ENCODE measurements around the gene F13A1.

Gene F13A1

DNA sequence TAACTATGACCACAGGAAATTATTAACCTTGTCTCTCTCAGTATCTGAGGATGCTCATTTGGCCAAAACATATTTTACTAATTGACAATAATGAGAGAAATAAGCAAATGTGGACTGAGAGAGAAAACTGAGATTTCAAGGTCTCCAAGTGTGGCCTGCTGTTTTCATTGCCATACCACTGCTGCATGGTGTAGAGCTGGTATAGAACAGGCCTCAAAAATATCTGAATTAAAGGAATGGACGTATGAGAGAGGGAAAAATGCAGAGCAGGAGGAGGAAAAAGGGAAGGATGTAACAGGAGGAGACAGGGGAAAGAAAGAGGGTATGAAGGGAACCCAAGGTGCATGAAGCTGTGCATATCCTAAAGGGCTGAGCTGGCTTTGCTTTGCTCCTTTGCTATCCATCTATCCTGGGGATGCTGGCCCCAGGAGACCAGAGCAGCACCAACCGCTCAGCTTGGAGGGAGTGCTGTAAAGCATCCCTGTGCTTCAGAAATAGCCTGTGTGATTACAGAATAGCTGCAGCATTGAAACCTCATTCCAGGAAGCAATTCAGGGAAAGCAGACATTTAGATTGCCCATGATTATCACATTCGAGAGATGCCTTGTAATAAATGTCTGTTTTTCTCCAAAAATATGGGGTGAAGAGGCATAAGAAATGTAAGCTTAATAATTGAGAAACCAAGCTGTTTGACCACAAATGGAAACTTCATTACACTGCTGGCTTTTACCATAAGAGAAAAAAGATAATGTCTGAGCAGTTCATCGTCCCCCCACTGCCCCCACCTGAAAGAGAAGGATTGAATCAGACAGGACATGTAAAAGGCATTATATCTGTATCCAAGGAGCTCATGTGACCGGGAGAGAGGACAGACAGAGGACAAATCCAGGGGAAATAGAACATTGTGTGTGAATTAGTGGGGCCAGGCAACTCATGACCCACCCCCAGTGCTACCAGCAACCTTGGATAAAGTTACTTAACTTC is 80.6 kb downstream of the F13A1 start:
- no peak for DNase-seq

DNA sequence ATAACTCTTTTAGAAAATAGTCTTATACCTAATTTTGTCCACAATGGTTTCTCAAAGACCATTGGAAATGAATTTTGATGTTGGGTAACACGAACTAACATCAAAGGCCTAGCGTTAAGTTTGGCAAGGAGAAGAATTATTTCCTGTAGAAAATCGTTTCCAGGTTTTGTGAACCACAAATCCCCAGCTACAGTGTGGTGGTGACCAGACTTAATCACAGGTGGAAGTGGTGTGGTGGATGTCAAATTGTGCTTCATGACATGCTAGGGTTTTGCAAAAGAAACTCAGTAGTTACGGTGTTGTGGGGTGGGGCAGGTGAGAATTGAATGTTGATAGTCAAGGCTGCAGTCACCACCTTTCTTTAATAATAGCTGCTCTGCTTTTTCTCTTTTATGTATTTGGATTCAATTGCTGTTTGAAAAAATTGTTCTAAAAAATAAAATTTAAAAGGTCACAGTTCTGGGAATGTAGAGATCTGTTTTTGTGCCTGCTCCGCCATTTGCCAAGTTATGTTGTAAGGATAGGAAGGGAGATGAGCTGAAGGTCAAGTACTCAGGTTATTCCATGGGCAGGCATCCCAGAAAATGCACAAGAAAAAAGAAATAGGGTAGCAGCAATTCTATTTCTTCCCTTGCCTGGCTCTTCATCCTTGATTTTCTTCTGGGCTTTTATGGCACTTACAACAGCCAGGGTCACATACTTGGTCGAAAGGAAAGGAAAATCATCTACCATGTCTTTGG is 83.6 kb downstream of the F13A1 start:
- no peak for DNase-seq

DNA sequence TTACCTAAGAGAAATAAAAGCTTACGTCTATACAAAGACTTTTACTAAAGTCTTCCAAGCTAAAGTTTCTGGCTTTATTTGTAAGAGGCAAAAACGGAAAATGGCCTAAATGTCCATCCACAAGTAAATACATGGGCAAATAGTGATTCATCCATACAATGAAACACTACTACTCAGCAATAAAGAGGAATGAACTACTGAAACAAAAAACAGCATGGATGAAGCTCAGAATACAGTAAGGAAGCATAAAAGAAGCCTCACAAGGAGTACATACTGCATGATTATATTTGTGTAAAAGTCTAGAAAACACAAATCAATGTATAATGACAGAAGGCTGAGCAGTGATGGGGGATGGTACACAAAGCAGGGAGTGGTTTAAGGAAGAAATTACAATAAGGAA is 84.7 kb downstream of the F13A1 start:
- no peak for DNase-seq

DNA sequence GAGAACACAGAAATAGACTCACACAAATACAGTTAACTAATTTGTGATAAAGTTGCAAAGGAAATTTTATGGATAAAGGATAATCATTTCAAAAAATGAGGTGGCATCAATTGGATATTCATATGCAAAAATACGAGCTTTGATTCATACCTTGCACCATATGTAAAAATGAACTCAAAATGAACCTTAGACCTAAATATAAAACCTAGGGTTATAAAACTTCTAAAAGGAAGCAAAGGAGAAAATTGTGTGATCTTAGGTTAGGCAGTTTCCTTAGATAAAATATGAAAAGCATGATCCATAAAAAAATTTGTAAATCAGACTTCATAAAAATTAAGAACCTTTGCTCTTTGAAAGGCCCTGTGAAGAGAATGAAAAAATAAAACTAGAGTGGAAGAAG is 85.5 kb downstream of the F13A1 start:
- no peak for DNase-seq

DNA sequence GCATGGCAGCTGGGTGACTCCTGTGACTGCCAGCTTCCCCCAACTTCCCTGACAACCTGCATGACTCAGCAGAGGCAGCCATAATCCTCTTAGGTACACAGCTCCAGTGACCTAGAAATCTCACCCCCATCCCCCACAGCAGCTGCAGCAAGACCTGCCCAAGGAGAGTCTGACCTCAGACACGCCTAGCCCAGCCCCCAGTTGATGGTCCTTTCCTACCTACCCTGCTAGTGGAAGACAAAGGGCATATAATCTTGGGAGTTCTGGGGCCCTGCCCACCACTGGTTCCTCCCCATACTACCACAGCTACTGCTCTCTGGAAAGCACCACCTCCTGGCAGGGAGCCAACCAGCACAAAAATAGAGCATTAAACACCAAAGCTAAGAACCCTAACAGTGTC is 90.2 kb downstream of the F13A1 start:
- DNase-seq, result no peak

DNA sequence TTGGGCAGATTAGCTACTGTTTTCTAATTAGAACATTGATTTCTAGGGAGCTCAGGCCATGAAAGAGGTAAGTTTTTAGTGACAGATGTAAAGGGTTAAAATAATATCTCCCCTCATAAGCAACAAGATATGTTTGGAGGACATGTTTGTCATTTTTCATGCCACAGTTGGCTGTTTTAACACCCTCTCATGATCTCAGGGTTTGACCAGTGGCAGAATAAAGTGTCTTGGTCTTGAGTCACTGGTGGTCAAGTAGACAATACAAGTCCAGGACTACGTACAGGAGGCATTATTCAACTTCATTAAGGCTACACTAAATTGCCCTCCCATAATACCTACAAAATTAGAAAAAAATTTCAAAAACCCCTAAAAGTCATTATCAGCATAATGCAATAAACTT is 92.6 kb downstream of the F13A1 start:
- DNase-seq, result no peak

DNA sequence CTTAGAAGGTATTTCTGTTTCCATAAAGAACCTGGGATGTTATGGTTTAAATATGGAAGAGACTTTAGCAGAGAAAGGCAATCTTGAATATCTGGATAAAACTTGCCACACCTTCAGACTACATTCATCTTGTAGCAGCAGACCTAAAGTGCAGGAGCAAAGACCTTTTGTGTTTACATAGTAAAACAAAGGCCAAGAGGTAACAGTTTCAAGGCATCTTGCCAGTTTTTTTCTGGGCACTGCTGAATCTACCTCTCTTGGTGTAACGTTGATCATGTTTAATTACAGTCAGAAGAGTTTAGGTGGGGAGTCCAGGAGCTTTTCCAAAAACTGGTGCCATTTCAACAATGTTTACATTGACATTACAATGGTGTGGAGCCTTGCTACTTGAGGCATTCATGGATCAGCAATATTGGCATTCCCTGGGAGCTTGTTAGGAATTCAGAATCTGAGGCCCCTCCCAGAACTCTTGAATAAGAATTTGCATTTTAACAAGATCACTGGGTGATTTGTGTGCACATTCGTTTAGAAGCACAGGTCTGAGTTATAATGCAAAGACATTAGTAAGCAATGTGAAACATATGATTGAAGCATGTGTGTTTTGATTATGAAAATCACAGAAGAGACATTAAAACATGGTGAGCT is 94.5 kb downstream of the F13A1 start:
- DNase-seq, result no peak

DNA sequence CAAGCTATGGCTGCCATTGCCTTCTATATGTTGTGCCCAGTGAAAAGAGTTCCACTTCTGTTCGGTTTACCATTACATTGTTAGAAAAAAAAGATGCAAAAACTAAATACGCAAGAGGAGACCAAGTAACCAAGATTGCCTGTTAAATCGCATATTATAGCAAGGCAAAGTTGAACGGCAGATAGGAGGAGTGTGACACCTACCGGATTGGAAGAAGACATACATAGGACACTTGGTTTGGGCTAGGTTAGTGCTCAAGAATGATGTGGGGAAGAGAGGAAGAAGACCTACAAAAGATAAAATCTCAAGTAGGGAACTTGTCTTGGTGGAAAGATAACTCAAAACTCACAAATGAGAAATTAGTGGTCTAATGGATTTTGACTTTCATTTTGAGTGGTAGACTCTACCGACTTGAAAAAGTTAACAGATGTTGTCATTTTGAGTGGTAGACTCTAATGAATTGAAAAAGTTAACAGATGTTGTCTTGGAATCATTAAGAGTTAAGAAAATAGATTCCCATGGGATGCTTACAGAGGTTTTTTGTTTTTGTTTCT is 95.5 kb downstream of the F13A1 start:
- no peak for DNase-seq

DNA sequence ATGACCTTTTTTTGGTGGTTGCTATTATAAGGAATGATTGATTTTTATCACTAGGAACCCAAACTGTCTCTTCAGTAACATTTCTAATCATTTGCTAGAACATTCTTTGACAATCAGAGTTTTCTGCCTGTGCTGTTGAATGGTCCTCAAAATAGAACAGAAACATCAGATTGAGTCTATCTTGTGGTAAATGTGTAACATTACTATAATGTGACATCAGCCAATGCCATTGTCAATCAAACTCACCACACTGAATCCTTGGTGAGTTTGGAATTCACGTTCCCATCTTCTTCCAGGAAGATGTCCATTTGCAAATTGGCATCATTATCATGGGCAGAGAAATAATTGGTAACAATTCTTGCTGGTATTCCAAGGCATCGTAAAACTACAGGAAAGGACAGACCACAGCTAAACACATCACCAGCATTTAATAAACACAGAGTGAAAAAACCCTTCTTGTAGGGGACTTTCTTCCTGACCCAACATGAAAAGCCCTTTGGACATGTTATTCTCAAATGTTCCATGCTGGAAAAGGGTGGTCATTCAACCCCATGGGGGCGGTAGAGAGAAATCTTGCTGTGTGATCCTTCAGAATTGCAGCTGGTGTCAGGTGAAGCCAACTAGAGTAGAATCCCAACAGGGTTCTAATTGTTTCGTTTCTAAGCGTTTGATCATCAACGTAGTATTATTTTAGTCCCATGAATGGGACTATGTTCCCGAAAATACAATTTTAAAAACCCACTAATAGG is 98.5 kb downstream of the F13A1 start:
- DNase-seq, result no peak

DNA sequence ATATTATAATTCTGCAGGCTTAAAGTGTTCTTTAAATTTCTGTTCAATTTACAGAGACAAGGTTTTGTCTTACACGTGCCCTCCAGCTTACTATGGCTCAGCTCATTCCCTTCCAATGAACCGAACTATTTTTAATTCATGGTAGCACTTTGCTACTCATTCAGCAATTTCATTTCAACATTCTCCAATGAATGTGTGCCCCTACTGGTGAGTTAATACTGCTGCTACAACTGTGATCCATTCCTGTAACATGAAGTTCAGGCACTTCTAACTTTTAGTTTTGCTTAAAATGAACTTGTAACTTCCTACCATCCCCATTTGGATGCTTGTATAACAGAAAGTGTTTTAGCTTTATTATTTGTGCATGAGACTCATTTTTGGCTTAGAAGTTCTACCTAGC is 99.7 kb downstream of the F13A1 start:
- no peak for DNase-seq

DNA sequence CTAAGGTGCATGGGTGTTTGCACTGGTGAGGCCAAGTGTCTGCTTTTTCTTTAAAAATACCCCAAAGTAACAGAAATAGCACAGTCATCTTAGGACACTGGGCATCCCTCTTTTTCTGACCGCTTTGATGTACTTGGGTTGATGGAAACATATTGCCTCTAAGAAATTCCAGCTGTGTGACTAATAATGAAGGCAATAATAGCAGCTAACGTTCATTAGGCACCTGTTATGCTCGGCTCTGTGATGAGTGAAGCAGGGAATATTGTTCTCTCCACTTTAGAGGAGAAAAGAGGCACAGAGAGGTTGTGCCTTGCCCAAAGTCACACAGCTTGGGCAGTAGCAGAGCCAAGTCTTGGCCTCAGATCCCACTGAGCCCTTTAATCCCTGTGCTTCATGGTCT is 100.7 kb downstream of the F13A1 start:
- no peak for DNase-seq

DNA sequence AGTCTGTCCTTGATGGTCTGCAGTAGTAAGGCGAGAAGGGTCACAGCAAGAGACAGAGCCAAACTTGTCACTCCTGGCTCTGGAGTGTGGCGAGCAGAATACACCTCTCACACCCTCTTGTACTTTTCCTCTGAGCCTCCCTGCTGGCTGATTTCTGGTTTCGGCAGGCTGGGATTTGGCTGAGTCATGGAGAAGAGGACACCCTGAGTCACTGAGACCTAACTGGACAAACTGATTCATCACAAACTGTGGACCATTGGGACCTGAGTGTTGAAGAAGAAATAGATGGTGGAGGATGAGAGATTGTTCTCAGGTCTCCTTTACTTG is 101.7 kb downstream of the F13A1 start:
- DNase-seq, result no peak

DNA sequence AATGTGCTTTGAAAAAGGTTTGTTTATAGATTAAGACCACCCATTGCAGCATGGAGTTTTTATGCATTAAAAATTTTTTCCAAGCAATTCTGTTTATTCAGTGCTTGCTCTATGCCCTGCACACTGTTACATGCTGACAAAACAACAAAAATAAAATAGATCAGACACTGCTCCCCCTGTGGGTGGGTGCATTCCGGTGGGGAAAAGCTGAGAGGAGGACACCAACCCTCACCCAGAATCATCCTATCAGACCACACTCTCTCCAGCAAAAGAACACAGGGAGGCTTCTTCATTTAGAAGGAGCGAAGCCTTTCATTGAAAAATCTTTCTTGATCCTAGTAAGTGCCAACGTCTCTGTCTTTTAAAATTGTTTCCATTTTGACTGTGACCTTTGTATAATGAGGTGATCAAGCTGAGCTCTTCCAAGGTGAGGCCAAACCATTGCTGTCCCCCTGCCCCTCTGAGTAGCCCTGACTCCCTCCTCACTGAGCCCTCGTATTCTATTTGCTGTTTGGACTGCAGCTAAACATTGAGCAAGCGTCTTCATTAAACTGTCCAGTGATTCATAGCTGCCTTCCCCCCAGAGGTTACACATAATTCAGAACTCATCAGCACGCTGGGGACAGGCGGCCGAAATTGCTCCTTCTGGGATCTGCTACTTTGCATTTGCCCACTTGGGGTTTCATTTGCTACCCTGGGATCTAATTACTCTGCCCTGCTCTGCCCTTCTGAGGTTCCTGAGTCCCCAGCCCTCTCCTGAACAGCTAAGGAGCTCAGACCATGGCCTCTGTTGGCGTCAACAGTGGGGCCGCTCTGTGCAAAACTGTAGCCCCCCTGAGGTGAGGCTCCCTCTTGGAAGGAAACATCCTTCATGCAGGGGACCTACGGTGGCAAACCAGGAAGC is 102.4 kb downstream of the F13A1 start:
- no peak for DNase-seq

DNA sequence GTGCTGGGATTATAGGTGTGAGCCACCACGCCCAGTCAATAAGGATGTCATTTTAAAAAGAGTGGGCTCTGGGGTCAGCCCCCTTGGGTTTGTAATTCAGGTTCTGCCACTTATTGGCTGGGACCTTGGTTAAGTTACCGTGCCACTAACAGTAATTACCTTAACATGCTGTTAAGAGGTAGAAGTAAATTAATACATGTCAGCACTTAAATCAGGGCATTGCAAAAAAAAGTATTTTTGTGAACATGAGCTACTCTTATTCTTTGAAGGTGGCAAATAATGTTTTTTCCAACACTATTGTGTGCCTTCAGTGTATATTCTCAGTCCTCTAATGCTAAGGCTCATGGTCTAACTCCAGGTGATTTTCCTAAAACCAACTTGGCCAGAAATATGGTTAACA is 109.5 kb downstream of the F13A1 start:
- DNase-seq, result no peak

DNA sequence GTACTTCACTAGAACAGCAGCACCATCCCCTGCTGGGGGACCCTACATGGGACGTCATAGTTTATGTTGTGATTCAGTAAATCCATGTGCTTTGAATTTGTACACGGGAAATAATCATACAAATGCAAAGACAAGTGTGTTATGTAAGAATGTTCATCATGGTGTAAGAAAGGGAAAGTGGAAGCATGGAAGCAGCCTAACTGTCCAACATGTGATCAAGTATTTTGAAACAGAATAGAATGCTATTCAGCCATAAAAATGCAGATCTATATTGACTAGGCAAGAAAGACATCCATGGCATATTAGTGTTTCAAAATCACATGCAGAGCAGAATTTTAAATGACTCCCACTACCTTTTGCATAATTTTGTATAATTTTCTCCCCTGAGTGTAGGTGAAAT is 117.6 kb downstream of the F13A1 start:
- DNase-seq, result no peak

DNA sequence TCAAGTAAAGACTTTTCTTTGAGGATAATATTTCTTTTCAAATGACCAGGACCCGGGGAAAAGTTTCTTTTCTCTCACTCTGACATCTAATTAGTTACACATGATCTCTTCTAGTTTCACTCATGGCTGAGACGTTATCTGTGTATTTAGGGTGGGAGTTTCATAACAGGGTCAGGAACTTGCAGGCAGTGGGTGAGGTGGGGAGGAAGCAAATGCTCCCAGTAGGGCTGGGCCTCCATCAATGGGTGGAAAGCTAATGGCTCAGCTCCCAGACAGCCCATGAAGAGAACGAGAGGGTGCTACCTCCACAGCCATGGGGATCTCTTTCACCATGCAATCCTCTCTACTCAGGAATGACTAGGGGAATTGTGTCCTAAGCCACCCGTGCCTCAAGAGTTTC is 119.3 kb downstream of the F13A1 start:
- DNase-seq, result no peak

DNA sequence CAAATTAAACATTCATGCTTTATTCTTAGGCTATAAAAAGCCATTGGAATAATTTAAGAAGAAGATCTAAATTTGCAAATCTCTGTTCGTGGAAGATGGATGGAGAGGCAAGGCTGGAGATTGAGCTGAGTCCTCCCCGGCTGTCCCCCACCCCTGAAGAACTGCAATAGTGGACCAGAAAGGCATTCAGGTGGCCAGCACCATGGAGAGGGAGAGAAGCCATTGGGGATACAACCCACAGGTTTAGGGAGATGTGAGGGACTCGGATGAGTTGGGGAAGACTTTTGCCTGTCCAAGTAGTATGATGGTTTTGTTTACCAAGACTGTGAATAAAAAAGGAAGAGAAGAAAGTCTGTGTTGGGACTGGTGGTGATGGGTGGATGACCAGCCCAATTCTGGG is 120.8 kb downstream of the F13A1 start:
- no peak for DNase-seq

DNA sequence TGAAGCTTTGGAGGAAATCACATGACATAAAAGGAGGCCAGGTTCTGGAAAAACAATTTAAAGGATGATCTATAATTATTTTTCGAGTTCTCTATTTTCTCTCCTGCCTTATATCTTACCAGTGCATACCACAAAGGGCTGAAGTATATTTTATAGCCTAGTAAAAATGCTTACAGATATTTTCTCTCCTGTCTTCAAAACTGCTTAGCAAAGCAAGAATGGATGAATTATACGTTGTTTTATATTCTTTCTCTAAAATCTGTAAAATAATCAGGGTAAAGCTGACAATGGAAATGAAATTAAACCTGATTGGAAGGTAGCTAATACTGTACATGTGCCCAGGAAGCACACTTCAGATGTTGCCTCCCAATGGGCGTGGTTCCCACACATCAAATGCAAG is 123.7 kb downstream of the F13A1 start:
- no peak for DNase-seq

DNA sequence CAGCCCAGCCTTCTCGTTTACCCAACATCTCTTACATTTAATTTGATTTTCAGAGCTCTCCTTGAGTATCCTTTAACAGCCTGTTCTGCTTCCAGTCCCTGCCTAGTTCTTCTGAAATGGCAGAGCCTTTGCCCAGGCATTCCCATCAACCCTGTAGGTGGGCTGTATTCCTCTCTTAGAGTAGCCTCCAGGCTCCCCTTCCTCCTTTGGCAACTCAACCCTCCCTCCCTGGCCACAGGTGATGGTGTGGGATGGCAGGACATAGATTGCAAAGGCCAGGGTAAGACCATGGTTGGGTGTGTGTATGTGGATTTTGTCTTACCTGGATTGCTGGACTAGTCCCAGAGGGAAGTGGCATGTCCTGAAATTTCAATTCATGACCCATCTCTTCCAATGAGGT is 125.4 kb downstream of the F13A1 start:
- DNase-seq, result no peak

DNA sequence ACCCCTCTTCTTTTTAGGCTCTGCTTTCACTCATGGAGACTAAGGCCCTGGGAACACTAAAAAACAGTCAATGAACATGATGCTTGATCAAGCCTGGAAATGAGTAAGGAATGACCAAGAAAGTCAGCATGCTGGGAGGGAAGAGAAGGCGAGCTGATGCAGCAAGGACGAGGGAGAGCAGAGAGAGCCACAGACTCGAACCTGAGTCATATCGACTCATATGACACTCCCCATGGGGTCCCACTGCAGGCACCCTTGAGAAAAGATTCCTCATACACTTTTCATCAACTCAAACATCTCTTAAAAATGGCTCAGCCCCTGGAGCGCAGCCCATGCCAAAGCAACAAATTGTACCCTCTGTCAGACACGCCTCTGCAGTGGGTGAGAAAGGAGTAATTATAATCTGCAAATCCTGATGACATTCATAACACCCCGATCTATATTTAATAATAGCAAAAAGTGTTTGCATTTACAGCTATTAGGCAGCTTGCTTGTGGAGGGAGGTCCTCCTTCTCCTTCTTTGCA is 127.2 kb downstream of the F13A1 start:
- no peak for DNase-seq

DNA sequence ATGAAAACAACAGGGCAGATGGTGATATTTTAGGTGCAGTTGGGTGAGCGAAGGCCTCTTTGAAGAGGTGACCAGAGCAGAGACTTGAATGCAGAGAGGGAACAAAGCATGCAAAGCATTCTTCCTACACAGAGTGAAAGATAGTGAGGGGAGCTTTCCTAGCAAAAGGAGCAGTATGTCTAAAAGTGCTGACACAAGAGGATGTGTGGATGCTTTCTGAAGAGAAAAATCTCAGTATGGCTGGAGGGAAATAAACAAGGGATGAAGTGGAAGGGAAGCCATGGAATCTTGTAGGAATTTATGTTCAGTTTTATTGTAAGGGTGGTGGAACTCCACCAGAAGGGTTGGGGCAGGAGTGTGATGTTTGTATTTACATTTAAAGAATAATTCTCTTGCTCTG is 128.6 kb downstream of the F13A1 start:
- DNase-seq, result no peak

DNA sequence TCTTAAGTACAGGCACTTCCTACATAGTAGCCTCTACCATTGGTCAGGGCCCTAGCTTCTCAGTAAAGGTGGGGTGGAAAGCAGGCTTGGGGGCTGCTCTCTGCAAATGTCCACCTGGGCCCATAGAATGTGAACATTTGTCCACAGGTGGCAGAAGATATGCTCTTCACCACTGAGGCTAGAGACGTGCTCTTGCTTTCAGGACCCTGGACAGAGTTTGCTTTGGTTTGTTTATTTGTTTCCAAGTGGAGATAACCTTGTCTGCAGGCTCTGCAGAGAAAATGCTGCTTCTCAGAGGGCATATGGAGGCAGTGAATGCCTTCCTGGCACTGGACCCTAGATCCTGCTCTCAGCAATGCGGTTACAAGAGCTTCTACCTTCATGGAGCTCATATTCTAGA is 129.0 kb downstream of the F13A1 start:
- DNase-seq, result no peak
